Neural progenitor cell (in vitro differentiated cells): ENCODE results near the gene FNIP2. TPM values are rescaled to one million over a fixed set of nuclear protein-coding genes. Genes with fewer than 3 reads are reported as not detected.

Experiments used
- DNase-seq: peaks from one replicate; pipeline ENCODE4 v3.0.0-alpha.2; 2016; ENCODE audit warnings: low spot score
- H2AFZ ChIP-seq: fragments of 200-600 bp; sonication (generic); replicated peaks from 2 replicates; pipeline ENCODE4 v1.6.1; 2016; ENCODE audit warnings: antibody characterized with exemption
- H3F3A ChIP-seq: fragments of 200-600 bp; sonication (generic); 2 replicates; pipeline ENCODE4 v1.6.1; 2016; ENCODE audit warnings: antibody characterized with exemption, low read depth
- H3K27ac ChIP-seq: fragments of 200-600 bp; sonication (generic); 2 replicates; pipeline ENCODE4 v1.5.1; 2016; ENCODE audit warnings: mild to moderate bottlenecking
- H3K27me3 ChIP-seq: fragments of 200-600 bp; sonication (generic); 2 replicates; pipeline ENCODE4 v1.6.1; 2016; ENCODE audit warnings: mild to moderate bottlenecking, moderate library complexity
- H3K36me3 ChIP-seq: fragments of 200-600 bp; sonication (generic); 2 replicates; pipeline ENCODE4 v1.5.1; 2016
- H3K4me1 ChIP-seq: fragments of 200-600 bp; sonication (generic); 2 replicates; pipeline ENCODE4 v1.6.1; 2016; ENCODE audit warnings: mixed run types
- H3K4me2 ChIP-seq: fragments of 200-600 bp; sonication (generic); 2 replicates; pipeline ENCODE4 v1.6.1; 2016
- H3K4me3 ChIP-seq: fragments of 200-600 bp; sonication (generic); 2 replicates; pipeline ENCODE4 v1.5.1; 2016
- H3K79me2 ChIP-seq: fragments of 200-600 bp; sonication (generic); 2 replicates; pipeline ENCODE4 v1.6.1; 2016; ENCODE audit warnings: low read depth
- H3K9ac ChIP-seq: fragments of 200-600 bp; sonication (generic); 2 replicates; pipeline ENCODE4 v1.6.1; 2016
- H3K9me3 ChIP-seq: fragments of 200-600 bp; sonication (generic); 2 replicates; pipeline ENCODE4 v1.5.1; 2016; ENCODE audit warnings: low read depth
- H4K20me1 ChIP-seq: fragments of 200-600 bp; sonication (generic); 2 replicates; pipeline ENCODE4 v1.6.1; 2016; ENCODE audit warnings: low read depth
- H3K27ac Mint-ChIP-seq: 3 replicates; pipeline ENCODE4 v1.8.0; 2021; ENCODE audit warnings: mixed read lengths
- H3K27me3 Mint-ChIP-seq: 2 replicates; pipeline ENCODE4 v1.8.0; 2022; ENCODE audit warnings: low read depth, mild to moderate bottlenecking, inconsistent platforms, moderate library complexity, mixed read lengths; ENCODE audit not compliant: insufficient read depth
- H3K36me3 Mint-ChIP-seq: 3 replicates; pipeline ENCODE4 v1.8.0; 2021; ENCODE audit warnings: mixed read lengths
- H3K4me1 Mint-ChIP-seq: 3 replicates; pipeline ENCODE4 v1.8.0; 2021; ENCODE audit warnings: mixed read lengths
- H3K4me3 Mint-ChIP-seq: 3 replicates; pipeline ENCODE4 v1.8.0; 2021; ENCODE audit warnings: mild to moderate bottlenecking, moderate library complexity, mixed read lengths
- H3K9me3 Mint-ChIP-seq: 3 replicates; pipeline ENCODE4 v1.8.0; 2020; ENCODE audit warnings: mixed read lengths
- CTCF ChIP-seq: fragments of 200-600 bp; sonication (generic); IDR thresholded peaks from 2 replicates; pipeline ENCODE4 v1.5.1; 2017; ENCODE audit warnings: antibody characterized with exemption, mild to moderate bottlenecking
- EZH2 ChIP-seq: fragments of 200-600 bp; sonication (generic); IDR thresholded peaks from 2 replicates; pipeline ENCODE4 v1.6.1; 2017; ENCODE audit warnings: antibody characterized with exemption, mild to moderate bottlenecking, moderate library complexity
- EZH2phosphoT487 ChIP-seq: fragments of 200-600 bp; sonication (generic); IDR thresholded peaks from 2 replicates; pipeline ENCODE4 v1.6.1; 2017; ENCODE audit warnings: antibody characterized with exemption
- total RNA-seq: library from RNA; depleted of rRNA; stranded (reverse); fragments of >200 nt; gene quantifications from 2 replicates; pipeline ENCODE4 v1.2.3, GENCODE V29; 2015; ENCODE audit warnings: low replicate concordance

Gene FNIP2
- total RNA-seq, 1 donor from 2014 or later, result 10.5 TPM

GRCh38 chr4:158786955-158787354 is 18.1 kb downstream of the FNIP2 start:
- no peak overlapping the region for H3K4me3 Mint-ChIP-seq
- H4K20me1 ChIP-seq, result no peaks in the 10 kb centered on the region
- no peak overlapping the region for H3K4me3 ChIP-seq
- H3K9me3 Mint-ChIP-seq, result peaks cover 3% of the 10 kb centered on the region
- TF ChIP-seq EZH2phosphoT487, result no peak
- no peak for TF ChIP-seq EZH2
- no peak for TF ChIP-seq CTCF
- peak overlapping the region; percentile 48 for H3K27ac Mint-ChIP-seq
- no peak for DNase-seq
- H3F3A ChIP-seq, result peaks cover 12% of the 10 kb centered on the region
- H3K4me1 Mint-ChIP-seq, result peaks cover 48% of the 10 kb centered on the region
- no peak overlapping the region for H3K9ac ChIP-seq
- H3K9me3 ChIP-seq, result no peaks in the 10 kb centered on the region
- H3K4me2 ChIP-seq, result no peak overlapping the region
- no peaks in the 10 kb centered on the region for H3K36me3 ChIP-seq
- no peaks in the 10 kb centered on the region for H3K27me3 ChIP-seq
- H3K36me3 Mint-ChIP-seq, result peaks cover 6% of the 10 kb centered on the region
- H3K27ac ChIP-seq, result no peak overlapping the region
- H2AFZ ChIP-seq, result no peak overlapping the region
- peaks cover 2% of the 10 kb centered on the region for H3K27me3 Mint-ChIP-seq
- H3K4me1 ChIP-seq, result peaks cover 19% of the 10 kb centered on the region
- peaks cover 13% of the 10 kb centered on the region for H3K79me2 ChIP-seq

GRCh38 chr4:158787709-158788475 is 19.1 kb downstream of the FNIP2 start:
- no peaks in the 10 kb centered on the region for H4K20me1 ChIP-seq
- peak; percentile 15 for DNase-seq
- no peak overlapping the region for H2AFZ ChIP-seq
- peaks cover 39% of the 10 kb centered on the region for H3K4me1 Mint-ChIP-seq
- no peaks in the 10 kb centered on the region for H3K27me3 ChIP-seq
- H3K9me3 Mint-ChIP-seq, result peaks cover 3% of the 10 kb centered on the region
- no peak overlapping the region for H3K9ac ChIP-seq
- H3K79me2 ChIP-seq, result peaks cover 13% of the 10 kb centered on the region
- no peaks in the 10 kb centered on the region for H3K9me3 ChIP-seq
- H3K27me3 Mint-ChIP-seq, result peaks cover 2% of the 10 kb centered on the region
- H3K4me3 ChIP-seq, result no peak overlapping the region
- H3F3A ChIP-seq, result peaks cover 3% of the 10 kb centered on the region
- no peak overlapping the region for H3K4me3 Mint-ChIP-seq
- no peak overlapping the region for H3K27ac ChIP-seq
- no peak overlapping the region for H3K4me2 ChIP-seq
- H3K36me3 ChIP-seq, result no peaks in the 10 kb centered on the region
- H3K36me3 Mint-ChIP-seq, result peaks cover 6% of the 10 kb centered on the region
- TF ChIP-seq EZH2phosphoT487 (no peak), EZH2 (no peak), CTCF (no peak)
- H3K27ac Mint-ChIP-seq, result no peak overlapping the region
- peaks cover 10% of the 10 kb centered on the region for H3K4me1 ChIP-seq

- H3K9me3 Mint-ChIP-seq, result peaks cover 3% of the 10 kb centered on the region
- Histone ChIP-seq H3K79me2 (peaks cover 10% of the 10 kb centered on the region), H3K4me2 (no peak overlapping the region), H3F3A (no peaks in the 10 kb centered on the region), H2AFZ (no peak overlapping the region), H3K36me3 (no peaks in the 10 kb centered on the region), H3K4me3 (no peak overlapping the region), H3K27me3 (no peaks in the 10 kb centered on the region), H3K27ac (no peak overlapping the region), H4K20me1 (no peaks in the 10 kb centered on the region), H3K4me1 (peaks cover 4% of the 10 kb centered on the region), H3K9ac (no peak overlapping the region), H3K9me3 (no peaks in the 10 kb centered on the region)
- H3K36me3 Mint-ChIP-seq, result peaks cover 6% of the 10 kb centered on the region
- peaks cover 2% of the 10 kb centered on the region for H3K27me3 Mint-ChIP-seq
- H3K4me3 Mint-ChIP-seq, result no peak overlapping the region
- no peak for TF ChIP-seq CTCF
- no peak for TF ChIP-seq EZH2
- no peak for TF ChIP-seq EZH2phosphoT487
- H3K4me1 Mint-ChIP-seq, result peaks cover 33% of the 10 kb centered on the region
- H3K27ac Mint-ChIP-seq, result no peak overlapping the region
- DNase-seq, result no peak
Observed at GRCh38 chr4:158788516-158788915, 19.7 kb downstream of the FNIP2 start.
